Kidney epithelial cell (primary cell): ENCODE data around the gene CRYZL1. TPM values are rescaled to one million over a fixed set of nuclear protein-coding genes. Genes with fewer than 3 reads are reported as not detected.

Experiments used
- DNase-seq: peaks from one replicate; pipeline ENCODE4 v3.0.0-alpha.2; 2010; ENCODE audit warnings: low read depth
- H3K27me3 ChIP-seq: 2 replicates; pipeline ENCODE4 v1.6.0; 2011; ENCODE audit warnings: low read length; ENCODE audit not compliant: control insufficient read depth, insufficient read depth
- H3K36me3 ChIP-seq: 2 replicates; pipeline ENCODE4 v1.5.1; 2011; ENCODE audit warnings: low read length; ENCODE audit not compliant: control insufficient read depth, insufficient read depth
- H3K4me3 ChIP-seq: 2 replicates; pipeline ENCODE4 v1.5.1; 2011; ENCODE audit warnings: low read depth, mild to moderate bottlenecking, control low read depth, low read length
- total RNA-seq: library from RNA; depleted of rRNA; stranded (reverse); fragments of >200 nt; gene quantifications from 2 replicates; pipeline ENCODE4 v1.2.3, GENCODE V29; 2015
- TF ChIP-seq, protein P1 (sequence below): IDR thresholded peaks from 2 replicates; pipeline ENCODE4 v1.5.1; 2011; ENCODE audit warnings: mild to moderate bottlenecking, moderate library complexity, low read length, control low read depth, inconsistent platforms; ENCODE audit not compliant: insufficient read depth, poor library complexity, severe bottlenecking

Gene CRYZL1
- total RNA-seq, 1 donor from 2014 or later: 12.6 TPM

GRCh38 chr21:33567914-33568313 lies 73.6 kb downstream of the CRYZL1 start:
- TF ChIP-seq, protein P1, sequence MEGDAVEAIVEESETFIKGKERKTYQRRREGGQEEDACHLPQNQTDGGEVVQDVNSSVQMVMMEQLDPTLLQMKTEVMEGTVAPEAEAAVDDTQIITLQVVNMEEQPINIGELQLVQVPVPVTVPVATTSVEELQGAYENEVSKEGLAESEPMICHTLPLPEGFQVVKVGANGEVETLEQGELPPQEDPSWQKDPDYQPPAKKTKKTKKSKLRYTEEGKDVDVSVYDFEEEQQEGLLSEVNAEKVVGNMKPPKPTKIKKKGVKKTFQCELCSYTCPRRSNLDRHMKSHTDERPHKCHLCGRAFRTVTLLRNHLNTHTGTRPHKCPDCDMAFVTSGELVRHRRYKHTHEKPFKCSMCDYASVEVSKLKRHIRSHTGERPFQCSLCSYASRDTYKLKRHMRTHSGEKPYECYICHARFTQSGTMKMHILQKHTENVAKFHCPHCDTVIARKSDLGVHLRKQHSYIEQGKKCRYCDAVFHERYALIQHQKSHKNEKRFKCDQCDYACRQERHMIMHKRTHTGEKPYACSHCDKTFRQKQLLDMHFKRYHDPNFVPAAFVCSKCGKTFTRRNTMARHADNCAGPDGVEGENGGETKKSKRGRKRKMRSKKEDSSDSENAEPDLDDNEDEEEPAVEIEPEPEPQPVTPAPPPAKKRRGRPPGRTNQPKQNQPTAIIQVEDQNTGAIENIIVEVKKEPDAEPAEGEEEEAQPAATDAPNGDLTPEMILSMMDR: no peak
- H3K4me3 ChIP-seq: no peak overlapping the region
- no peaks in the 10 kb centered on the region for H3K36me3 ChIP-seq
- DNase-seq: no peak
- H3K27me3 ChIP-seq: no peaks in the 10 kb centered on the region

- DNase-seq: no peak
- Histone ChIP-seq H3K4me3 (no peak overlapping the region), H3K36me3 (peaks cover 1% of the 10 kb centered on the region), H3K27me3 (no peaks in the 10 kb centered on the region)
- TF ChIP-seq, protein P1: no peak
These were observed 75.0 kb downstream of the CRYZL1 start for GRCh38 chr21:33566514-33566913.

DNA sequence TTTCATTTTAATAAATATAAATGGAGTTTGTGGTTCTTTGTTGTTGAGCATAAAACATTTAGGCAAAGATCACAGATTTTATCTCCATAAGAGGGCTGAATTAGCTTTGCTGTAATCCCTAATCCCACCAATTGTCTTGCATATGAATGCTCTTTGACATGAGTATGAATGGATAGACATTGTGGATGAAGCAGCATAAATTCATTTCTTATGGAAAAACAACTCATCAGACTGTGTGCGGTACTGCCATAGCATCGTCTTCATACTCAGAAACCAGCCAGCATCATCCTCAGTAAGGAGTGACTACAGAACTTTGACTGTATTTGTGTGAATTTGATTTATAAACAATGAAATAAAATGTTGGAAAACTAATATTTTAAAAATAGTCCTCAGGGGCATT lies 79.2 kb downstream of the CRYZL1 start:
- no peak overlapping the region for H3K4me3 ChIP-seq
- DNase-seq: no peak

DNA sequence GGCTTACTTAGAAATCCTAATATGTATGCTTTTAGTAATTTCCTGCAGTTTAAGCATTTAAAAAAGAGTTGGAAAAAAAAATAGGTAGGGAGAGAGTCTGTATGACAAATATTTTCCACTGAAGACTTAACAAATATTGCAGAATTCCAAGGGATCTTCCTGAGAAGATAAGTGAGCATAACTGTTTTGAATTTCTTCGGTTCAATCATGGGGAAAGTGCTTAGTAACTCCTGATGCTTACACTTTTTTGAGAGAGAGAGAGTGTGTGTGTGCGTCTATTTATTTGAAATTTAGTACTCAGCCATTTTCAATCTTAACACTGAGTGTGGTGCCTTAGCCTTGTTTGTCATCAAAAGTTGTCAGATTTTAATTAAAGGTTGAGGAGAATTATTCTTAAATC lies 80.2 kb downstream of the CRYZL1 start:
- H3K36me3 ChIP-seq: peaks cover 1% of the 10 kb centered on the region

More for the DNA sequence above, 79.2 kb downstream of the CRYZL1 start:
- H3K27me3 ChIP-seq: no peaks in the 10 kb centered on the region
- peaks cover 1% of the 10 kb centered on the region for H3K36me3 ChIP-seq
- TF ChIP-seq, protein P1: no peak

DNA sequence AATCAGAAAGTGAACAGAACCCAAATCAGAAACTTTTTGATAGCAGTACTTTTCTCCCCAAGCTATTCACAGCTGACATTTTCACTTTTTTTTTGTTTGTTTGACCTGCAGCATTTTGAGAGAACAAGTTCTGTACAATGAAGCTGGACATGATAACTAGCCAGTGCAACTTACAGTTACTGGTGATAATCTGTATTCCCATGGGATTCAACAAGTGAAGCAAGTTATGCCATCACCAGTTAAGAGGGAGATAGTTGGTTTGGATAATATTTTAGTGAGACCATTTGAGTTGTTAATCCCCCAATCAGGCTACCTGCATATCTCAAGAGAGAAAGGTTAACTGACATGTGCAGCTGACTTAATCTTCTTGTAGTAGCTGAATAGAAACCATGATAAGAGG lies 80.6 kb downstream of the CRYZL1 start:
- H3K36me3 ChIP-seq: peaks cover 1% of the 10 kb centered on the region
- H3K27me3 ChIP-seq: no peaks in the 10 kb centered on the region
- no peak for DNase-seq
- no peak overlapping the region for H3K4me3 ChIP-seq
- TF ChIP-seq, protein P1: no peak

More for the DNA sequence above, 80.2 kb downstream of the CRYZL1 start:
- no peak for DNase-seq
- TF ChIP-seq, protein P1: no peak
- Histone ChIP-seq H3K4me3 (no peak overlapping the region), H3K27me3 (no peaks in the 10 kb centered on the region)

GRCh38 chr21:33559813-33560212 lies 81.7 kb downstream of the CRYZL1 start:
- peaks cover 1% of the 10 kb centered on the region for H3K36me3 ChIP-seq
- TF ChIP-seq, protein P1: no peak

More at GRCh38 chr21:33559813-33560212, 81.7 kb downstream of the CRYZL1 start:
- Histone ChIP-seq H3K27me3 (no peaks in the 10 kb centered on the region), H3K4me3 (no peak overlapping the region)
- no peak for DNase-seq
